NCI-H187 treated with DMSO at 0.1 percent for 48 hours (cell line): ENCODE measurements around the gene FBLN5.
"Not testable (repeated sequence)": the region's sequence is repeated elsewhere in the genome, so short reads cannot be mapped to it uniquely, and the experiment has no call there.

ENCODE experiments used
- DNase-seq: peaks from one replicate; lab custom pipeline; 2025; lab: John Stamatoyannopoulos, UW

Gene FBLN5

DNA sequence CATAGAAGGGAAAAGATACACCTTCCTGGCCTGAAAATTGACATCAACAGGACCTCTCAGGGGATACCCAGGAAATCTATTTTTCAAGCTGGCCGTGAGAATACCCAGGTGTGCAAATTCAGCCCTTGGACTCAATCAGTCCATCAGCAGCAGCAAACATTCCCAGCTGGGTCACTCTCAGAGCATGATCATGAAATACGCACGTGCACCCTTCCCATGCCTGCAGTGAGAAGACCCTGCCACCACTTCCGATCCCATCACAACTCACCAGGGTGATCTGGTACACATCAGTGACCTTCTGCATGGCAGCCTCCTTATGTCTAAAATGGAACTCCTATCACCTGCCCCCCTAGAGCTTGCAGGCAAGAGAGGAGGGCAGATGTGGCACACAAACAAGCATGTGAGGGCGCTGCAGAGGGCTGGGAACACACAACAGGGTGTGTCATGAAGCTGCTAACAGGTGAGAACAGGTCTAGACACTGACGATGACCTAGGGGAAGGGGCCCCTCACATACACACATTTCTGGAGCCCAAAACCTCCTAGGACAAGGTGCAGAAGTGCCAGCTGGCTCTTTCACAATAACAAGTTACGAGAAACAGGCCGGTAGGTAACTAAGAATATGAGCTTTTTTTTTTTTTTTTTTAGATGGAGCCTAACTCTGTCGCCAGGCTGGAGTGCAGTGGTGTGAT lies 42.4 kb downstream of the FBLN5 start:
- no peak for DNase-seq

DNA sequence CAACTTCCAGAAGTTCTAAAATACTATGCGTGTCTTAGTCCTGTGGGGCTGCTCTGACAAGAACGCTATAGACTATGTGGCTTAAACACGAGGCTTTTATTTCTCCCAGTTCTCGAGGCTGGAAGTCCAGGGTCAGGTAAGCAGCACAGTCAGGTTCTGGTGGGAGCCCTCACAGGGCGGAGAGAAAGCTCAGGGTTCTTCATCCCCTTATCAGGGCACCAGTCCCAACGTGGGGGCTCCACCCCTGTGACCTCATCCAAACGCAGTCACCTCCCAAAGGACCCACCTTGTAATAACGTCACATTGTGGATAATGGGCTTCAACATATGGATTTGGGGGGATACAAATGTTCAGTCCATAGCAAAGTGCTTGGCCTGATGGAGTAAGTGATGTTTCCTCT lies 43.0 kb downstream of the FBLN5 start:
- no peak for DNase-seq

DNA sequence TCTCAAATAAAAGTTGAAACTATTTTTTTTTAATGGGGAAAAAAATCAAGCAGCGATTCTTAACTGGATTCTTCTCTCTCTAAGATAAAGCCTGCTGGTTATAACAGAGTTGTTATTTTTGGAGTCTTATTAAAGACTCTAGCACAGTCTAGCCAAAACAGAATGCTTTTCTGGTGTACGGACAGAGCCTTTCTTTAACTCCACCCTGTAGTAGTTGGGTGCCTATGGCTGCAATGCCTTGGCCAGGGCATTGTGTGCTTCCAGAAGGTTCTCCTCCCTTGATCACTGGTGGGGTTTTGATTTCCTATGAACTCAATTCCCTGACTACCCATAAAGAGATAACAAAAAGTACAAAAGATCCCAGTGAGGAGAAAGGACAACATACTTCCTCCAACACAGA lies 44.4 kb downstream of the FBLN5 start:
- DNase-seq, result no peak

DNA sequence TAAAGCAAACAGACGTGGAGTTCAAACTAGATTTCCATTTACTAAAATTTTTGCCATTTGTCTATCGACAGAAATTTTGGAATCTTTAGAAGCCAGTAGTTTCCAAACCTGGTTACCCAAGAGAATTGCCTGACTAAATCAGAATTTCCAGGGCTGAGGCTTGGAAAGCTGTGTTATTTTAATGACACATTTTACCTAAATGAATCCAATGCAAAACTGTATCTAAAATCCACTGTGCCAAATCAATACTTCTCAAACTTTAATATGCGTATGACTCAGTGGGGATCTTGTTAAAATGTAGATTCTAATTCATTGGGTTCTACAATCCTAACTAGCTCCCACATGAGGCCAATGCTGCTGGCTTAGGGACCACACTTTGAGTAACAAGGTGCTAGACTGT lies 45.2 kb downstream of the FBLN5 start:
- no peak for DNase-seq

DNA sequence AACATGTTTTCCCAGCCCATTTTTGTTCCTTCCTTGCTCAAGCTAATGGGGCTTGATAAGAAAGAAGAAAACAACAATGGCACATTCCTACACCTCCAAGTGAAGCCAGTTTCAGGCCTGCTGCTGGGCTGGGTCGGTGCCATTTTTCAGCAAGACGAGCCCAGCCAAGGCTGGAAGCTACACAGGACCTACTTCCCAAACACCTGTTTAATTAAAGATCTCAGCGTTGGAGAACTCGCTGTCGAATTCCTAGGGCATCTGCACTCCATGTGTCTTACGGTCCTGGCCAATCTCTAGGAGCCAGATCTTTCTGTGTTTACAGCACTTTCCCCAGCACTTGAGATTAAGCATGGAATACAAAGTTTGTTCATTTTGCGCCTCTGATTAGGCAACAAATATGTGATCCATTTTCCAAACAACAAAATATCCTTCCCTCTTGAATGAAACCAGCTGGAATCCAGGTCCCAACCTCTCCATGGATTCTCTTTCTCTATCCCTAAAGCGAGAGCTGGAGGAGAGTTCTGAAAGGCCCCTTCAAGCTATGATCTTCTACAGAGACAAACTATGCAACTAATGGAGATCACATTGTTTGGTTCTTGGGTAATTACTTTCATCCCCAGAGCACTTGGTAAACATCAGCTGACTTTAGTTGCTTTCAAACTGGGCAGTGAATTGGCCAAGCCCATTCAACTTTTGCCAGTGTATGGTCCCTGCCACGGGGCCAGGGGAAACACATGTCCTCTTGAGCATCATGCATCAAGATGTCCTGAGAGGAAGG lies 45.9 kb downstream of the FBLN5 start:
- DNase-seq, result no peak

DNA sequence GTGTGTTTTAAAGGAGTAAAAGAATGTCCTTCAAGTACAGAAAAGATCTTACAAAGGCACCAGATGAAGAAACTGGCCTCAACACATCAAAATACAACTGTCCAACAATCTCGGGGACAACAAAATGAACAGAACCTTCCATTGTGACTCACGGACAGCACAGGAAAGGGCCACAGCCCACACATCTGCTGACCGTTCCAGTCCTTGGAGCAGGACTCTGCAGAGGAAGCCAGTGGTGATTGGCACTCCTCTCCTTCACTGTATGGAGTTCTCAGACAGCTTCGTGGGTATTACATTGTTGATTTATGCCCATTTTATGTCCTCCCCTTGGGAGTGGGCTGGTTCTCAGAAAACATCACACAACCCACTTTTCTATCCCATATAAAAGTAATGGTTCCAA lies 47.7 kb downstream of the FBLN5 start:
- no peak for DNase-seq

DNA sequence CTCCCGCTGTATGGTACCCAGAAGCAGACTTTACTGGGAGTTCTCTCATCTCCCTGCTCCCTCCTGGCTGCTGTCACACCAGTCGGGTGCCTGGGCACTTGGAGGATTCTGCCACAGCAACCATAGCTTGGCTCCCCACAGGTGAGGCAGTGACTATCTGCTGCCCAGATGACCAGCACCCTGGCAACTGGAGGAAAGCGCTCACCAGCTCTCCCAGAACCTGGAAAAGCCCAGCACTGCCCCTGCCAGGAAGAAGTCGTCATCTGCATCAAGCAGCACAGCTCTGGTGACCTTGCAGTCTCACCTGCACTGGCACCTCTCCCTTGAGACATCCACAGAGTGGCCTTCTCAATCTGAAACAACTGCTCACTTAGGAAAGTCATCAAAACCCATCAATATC lies 48.3 kb downstream of the FBLN5 start:
- DNase-seq, result no peak

DNA sequence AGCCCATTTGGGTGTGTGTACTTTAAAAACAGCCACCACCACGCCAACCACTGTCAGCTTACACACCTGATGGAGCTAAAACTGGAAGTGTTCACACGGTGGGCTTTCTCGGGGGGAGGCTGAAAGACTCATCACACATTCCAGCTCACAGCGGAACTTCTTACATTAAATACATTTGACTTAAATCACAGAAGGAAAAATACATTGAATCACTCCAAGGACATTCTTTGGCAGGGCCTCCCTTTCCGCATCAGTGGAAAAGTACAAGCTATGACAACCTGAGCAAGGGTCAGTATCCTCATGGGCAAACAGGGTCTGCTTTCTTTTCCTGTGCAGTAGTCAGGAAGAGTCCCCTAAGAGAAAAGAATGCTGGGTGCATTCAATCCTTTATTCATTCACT lies 49.1 kb downstream of the FBLN5 start:
- DNase-seq, result no peak

DNA sequence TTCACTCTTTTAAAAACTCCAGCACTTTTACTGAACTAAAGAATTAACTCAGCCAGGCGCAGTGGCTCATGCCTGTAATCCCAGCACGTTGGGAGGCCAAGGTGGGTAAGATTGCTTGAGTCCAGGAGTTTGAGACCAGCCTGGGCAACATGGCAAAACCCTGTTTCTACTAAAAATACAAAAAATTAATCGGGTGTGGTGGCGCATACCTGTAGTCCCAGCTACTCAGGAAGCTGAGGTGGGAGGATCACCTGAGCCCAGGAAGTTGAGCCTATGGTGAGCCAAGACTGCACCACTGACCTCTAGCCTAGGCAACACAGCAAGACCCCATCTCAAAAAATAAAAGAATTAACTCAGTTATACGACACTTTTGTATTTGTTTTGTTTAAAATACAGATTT lies 49.8 kb downstream of the FBLN5 start:
- not testable (repeated sequence) for DNase-seq

DNA sequence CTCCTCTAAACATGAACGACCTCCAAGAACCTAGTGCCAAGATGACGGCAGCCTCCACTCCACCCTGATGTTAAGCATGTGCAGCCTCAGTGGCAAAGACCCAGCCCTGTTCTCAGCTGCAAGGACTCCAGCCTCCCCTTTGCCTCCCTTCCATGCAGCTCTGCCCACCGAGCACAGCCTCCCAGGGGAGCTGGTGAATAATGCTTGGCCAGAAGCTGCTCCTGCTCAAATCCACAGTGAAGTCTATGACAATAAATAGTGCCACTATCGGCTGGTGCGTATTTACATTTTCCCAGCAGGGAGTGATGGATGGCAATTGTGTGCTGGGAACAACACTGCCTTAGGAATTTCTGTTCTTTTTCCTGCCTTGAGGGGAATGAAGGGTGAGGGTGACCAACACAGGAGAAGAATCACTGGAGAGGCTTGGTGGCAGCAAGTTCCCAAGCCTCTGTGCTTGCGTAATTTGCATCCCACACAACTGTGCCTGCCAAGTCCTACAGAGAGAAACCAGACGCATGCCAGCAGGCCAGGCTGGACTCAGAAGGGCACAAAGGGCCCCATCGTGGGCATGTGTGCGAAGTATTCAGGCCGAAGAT lies 50.3 kb downstream of the FBLN5 start:
- DNase-seq, result no peak

DNA sequence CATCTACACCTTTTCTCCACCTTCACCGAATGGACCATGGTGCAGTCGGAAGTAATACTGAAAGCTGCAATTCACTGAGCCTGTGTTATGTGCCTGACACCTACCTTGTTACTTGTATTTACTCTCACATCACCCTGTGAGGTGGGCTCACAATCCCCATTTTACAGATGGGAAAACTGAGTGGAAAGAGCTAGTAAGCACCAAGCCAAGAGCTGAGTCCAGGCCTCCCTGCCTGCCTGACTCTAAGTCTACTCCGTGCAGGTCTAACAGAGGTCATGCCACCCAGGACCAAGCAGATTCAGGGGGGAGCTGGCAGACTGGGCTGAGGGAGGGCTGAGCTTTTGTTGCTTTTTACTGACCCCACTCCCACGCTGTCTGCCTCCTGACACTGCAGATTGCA lies 51.1 kb downstream of the FBLN5 start:
- DNase-seq, result no peak

DNA sequence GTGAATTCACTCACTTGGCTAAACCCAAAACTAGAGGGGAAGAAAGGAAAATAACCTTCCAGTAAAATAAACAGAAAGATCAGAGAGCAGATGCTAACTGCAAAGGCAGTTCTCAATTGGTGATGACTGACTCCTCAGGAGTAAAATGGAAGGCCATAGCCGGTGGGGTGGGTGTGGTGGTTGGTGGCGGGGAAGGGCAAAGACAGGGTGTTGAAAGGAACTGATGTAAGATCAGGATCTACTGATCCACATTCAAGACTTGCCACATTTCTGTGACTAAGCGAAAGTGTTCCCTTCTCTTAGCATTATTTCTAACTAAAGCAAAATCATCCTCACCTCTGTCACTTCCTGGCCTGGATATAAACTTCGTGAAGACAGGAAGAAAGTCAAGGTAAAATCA lies 53.8 kb downstream of the FBLN5 start:
- DNase-seq, result no peak

DNA sequence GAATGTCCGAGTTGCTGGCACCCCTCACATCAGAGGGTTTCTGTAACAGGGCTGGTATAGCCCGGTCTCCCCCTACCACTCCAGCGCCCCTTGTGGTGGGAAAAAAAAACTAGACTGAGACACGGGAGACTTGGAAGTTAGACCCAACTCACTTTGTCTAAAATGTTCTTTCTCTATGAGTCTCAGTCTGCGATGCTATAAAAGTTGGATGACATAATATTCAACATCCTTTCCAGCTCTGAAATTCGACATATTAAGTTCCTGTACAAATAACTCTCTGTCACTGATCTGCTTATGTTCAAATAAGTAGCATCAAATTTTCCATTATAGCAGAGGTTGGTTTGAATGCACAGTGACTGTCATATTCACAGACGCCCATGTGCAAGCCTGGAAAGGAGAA lies 54.5 kb downstream of the FBLN5 start:
- DNase-seq, result no peak

DNA sequence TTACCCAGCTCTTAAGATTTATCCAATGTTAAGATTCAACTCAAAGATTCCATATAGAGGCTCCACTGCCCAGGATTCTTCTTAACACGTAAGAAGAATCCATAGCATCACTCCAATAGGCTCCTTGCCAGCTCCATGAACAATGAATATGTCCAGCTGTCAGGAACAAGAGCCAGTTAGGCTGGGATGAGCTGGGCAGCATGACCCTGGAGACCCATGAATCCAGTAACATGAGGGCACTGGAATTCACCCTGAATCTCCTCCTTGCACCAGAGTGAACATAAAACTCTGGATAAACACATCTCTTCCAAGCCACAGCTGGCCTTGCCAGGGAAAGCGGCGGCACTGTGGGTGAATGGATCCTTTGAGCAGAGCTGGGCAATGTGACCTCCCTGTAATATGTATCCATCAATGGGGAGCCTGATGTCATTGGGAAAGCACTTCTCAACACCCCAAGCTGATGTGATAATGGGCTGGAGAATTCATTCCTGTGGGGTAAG lies 55.7 kb downstream of the FBLN5 start:
- DNase-seq, result no peak

DNA sequence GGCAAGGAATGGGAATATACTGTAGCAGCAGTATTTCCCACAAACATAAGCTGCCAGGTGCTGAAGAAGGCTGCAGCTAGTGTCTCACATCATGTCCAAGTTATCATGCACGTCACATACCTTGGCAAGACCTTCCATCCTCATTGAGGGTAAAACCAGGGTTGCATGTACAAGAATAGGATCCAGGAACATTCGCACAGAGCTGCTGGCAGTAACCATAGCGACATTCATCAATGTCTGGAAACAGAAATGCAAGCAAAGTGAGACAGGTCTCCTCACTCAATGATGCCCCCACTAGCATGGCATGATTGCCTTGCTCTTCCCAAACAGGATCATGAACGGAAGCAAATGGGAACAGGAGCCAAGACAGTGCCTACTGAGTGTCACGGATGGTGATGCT lies 56.4 kb downstream of the FBLN5 start:
- DNase-seq, result no peak

DNA sequence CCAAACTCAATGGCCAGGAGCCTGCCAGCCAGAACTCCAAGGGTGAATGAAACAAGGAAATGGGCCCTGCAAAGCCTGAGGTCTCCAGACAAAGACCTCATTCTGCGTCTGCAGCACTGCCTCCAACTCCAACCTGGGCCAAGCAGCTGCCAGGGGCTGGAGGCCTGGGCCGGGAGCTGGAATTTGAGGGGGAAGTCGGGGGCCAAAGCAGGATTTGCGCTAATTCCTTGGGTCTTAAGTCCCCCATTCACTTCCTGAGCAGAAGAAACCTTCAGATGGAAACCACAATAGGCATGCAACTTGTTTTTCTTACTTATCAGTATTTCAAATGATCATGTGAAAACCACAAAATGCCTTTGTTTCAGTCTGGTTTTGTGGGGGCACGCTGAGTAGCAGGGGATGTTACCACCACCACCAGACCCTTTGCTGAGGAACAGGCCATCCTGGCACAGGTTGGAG lies 57.2 kb downstream of the FBLN5 start:
- DNase-seq, result no peak

DNA sequence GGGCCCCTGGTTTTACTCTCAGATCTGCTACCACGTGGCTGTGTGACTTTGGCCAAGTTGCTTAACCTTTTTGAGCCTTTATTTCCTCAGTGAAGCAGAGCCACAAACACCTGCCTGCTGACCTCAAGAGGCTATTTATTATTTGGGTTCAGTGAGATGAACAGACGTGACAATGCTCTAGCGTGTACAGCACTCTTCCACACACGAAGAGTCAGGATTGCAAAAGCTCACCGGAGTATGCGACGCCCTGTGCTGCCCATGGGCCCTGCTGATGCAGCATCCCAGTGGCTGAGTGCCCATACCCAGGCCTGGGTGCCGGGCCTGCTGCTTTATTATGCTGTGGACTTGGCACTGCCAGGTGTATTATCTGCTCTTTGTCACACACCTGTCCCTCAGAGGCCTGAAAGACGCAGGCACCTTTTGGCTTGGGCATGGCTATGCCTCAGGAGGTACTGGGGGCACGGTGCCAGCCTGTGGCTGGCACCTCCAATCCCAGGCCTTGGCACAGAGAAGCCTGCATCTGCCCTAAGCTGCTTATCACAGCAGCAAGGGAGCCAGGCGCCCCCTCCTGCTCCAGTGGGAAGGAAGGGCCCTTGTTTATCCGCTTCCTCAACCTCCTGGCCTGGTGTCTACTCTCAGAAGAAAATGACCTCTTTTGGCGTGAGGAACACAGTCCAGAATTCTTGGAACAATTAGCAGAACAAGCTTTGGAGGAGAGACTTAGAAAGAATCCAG lies 57.9 kb downstream of the FBLN5 start:
- no peak for DNase-seq

DNA sequence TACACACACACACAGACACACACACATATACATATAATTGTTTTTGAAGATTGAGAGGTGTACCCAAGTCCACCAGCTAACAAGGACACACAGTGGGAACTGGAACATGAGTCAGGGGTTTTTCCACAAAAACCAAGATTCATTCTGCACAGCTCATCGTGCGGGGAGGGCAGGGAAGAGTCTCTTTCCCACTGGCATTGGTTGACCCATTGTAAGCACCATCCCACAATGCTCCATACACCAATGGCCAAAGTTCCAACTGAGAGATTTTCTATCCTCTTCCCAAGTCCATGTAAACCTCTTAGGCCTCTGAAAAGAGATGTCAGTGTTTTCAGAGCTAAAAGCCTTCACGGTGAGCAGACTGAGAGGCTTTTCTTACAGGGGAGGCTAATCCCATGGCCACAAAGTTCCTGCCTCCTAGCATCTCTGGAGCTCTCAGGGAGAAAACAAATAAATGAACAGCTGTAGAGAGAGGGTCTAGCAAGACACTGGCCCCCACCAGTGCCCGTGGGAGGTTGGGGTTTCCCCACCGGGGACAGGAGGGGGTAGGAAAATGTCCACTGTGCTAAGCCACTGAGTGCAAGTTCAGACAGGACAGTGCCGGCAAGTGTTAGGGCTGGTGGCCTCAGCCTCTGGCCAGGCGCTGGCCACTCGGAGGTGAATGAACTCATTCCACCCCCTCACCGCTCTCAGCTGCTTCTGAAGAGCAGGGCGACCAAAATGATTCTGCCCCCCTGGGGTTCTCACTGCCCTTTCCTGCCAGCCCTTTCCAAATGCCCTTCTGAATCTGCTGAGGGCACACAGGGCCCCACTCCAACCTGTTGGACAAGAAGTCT lies 58.6 kb downstream of the FBLN5 start:
- no peak for DNase-seq

DNA sequence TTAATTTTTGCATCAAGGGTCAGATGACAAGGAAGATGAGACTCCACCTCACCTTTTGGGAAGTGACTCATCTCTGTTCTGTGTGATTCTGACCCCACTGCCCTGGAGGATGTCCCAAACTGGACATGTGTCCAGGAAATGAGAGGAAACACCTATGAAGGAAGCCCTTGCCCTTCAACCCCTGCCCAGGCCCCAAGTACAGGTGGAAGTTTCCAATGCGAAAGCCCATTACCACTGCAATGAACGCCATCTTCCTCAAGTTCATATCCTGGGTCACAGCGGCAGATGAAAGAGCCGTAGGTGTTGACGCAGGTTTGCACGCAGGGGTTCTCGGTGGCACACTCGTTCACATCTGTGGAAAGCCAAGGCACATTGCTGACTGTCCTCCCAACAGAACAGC lies 60.5 kb downstream of the FBLN5 start:
- DNase-seq, result no peak

DNA sequence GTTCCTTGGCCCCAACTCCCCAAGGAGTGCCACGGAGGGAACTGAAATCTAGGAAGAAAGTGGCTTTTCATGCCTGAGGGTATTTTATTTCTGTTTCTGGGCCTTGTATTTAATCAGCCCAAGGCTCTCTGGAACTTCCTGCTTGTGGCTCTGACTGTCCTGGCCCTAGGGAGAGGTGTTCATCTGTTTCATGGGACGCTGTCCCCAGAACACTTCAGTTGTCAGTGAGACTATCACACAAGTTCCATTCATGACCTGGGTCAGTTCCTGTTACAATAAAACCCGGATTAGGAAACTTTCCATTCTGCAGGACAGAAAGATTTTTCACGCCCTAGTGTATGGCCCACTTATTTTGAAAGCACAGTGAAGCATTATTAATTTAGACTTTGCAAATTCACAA lies 61.7 kb downstream of the FBLN5 start:
- DNase-seq, result no peak

DNA sequence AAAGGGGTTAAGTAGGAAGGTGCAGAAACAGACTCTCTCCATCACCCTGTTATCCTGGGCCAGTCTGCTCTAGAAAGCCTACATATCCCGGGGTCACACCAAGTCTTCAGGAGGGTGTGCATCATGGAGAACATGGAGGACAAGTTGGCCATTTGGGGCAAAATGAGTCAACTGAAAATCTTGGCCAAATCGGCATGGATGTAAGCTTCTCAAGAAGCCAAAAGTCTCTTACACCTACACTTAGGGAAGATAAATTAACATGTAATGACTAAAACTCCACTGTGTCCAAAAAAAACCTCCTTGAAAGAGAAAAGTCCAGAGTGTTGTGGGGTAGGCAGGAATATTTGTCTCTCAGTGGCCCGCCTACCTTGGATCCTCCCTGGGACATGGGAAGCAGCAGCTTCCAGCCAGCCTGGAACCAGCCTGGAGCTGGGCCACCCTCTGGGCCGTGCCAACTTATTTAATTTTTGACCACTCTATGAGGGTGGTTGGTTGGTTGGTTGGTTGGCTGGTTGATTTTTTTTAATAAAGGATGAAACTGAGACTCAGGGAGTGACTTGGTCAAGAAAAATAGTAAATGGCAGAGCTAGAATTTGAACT lies 62.3 kb downstream of the FBLN5 start:
- DNase-seq, result no peak
